ENCODE measurements around the gene C1QL4. TPM values are rescaled to one million over a fixed set of nuclear protein-coding genes. Genes with fewer than 3 reads are reported as not detected.
"Not testable (repeated sequence)": the region's sequence is repeated elsewhere in the genome, so short reads cannot be mapped to it uniquely, and the experiment has no call there.

The C1QL4 gene
- total RNA-seq (not detected), polyA plus RNA-seq (not detected)
- long read RNA-seq, donor 1: 0 reads
- long read RNA-seq, donor 2: 0 reads
- long read RNA-seq, donor 3: 0 reads

- peaks cover 21 to 98% (median 79%) of the 10 kb centered on the region in 7 donors for H3K27me3 ChIP-seq
Measured at GRCh38 chr12:49336645-49337584, at the start of gene C1QL4. Gene C1QL4 (minus strand): TSS chr12:49337188. CDS start chr12:49336477, 711 bp downstream.

GRCh38 chr12:49380184-49380583 is 43.2 kb upstream of the C1QL4 start:
- H3K4me3 ChIP-seq; H3K27me3 ChIP-seq; H3K4me1 ChIP-seq; H3K27ac ChIP-seq; DNase-seq; H3K36me3 ChIP-seq; H3K9me3 ChIP-seq; intact Hi-C loops (cut with DNase I); ATAC-seq: not testable (repeated sequence)
- 89 to 99% methylated on average over 9 of the region's 9 CpGs for WGBS, 2 donors

More at GRCh38 chr12:49336645-49337584, at the start of gene C1QL4:
- peaks cover 0 to 34% (median 15%) of the 10 kb centered on the region in 9 donors for H3K4me1 ChIP-seq
- no peak within 1 kb of the TSS for H3K27ac ChIP-seq
- H3K4me3 ChIP-seq: peak within 1 kb of the TSS in 9 of 10 donors; percentile 5 to 53 (median 38)
- TF ChIP-seq CTCF (IDR thresholded peaks at IDR 0.05): peak; percentile 90 to 100 (median 99)
- ATAC-seq: peak; percentile 81 to 92 (median 86)
- H3K9me3 ChIP-seq: no peaks in the 10 kb centered on the region
- no peaks in the 10 kb centered on the region for H3K36me3 ChIP-seq
- intact Hi-C loops (cut with DNase I): loop anchor here in 2 of 10 donors (5.0 kb wide), 1 partner anchor 45 kb away; no protein-coding TSS in a partner anchor
- 1 to 3% methylated on average over 64 to 65 of the region's 65 CpGs for WGBS, 2 donors
- peak; percentile 81 to 86 for DNase-seq

- H3K36me3 ChIP-seq: peaks cover 0 to 6% (median 0%) of the 10 kb centered on the region in 9 donors
- H3K4me1 ChIP-seq: no peaks in the 10 kb centered on the region
- WGBS, 2 donors: 85 to 90% methylated on average over 2 of the region's 2 CpGs
- TF ChIP-seq CTCF (IDR thresholded peaks at IDR 0.05): no peak
- H3K27ac ChIP-seq: no peak overlapping the region
- no peaks in the 10 kb centered on the region for H3K27me3 ChIP-seq
- no peaks in the 10 kb centered on the region for H3K9me3 ChIP-seq
- DNase-seq (no peak), ATAC-seq (no peak)
- no peak overlapping the region for H3K4me3 ChIP-seq
- intact Hi-C loops (cut with DNase I): no loop called here
Measured at GRCh38 chr12:49377386-49377785, 40.4 kb upstream of the C1QL4 start.

- intact Hi-C loops (cut with DNase I): no loop called here
- Histone ChIP-seq H3K4me3 (no peak overlapping the region), H3K4me1 (peaks cover 0 to 2% (median under 1%) of the 10 kb centered on the region in 9 donors), H3K36me3 (peaks cover 0 to 6% (median 0%) of the 10 kb centered on the region in 9 donors), H3K9me3 (no peaks in the 10 kb centered on the region), H3K27ac (no peak overlapping the region), H3K27me3 (no peaks in the 10 kb centered on the region)
- ATAC-seq (no peak), DNase-seq (no peak)
- TF ChIP-seq CTCF (IDR thresholded peaks at IDR 0.05): no peak
- 93 to 95% methylated on average over 1 of the region's 1 CpG for WGBS, 2 donors
Measured at GRCh38 chr12:49375406-49375805, 38.4 kb upstream of the C1QL4 start.

Measured in heart right ventricle (tissue), 16 donors.